Smooth muscle cell (in vitro differentiated cells): Measurements from ENCODE around the gene RGMA. TPM values are rescaled to one million over a fixed set of nuclear protein-coding genes. Genes with fewer than 3 reads are reported as not detected.
"Not testable (repeated sequence)": the region's sequence is repeated elsewhere in the genome, so short reads cannot be mapped to it uniquely, and the experiment has no call there.

Experiments
- DNase-seq: peaks from one replicate; lab custom pipeline; 2025; ENCODE audit not compliant: unreplicated experiment; lab: John Stamatoyannopoulos, UW
- H2AFZ ChIP-seq: fragments of 200-600 bp; sonication (generic); 2 replicates; pipeline ENCODE4 v1.6.0; 2016; ENCODE audit warnings: antibody characterized with exemption, low read depth, mild to moderate bottlenecking
- H3F3A ChIP-seq: fragments of 200-600 bp; sonication (generic); 2 replicates; pipeline ENCODE4 v1.6.0; 2017; ENCODE audit warnings: antibody characterized with exemption, low read depth
- H3K27ac ChIP-seq: fragments of 200-600 bp; sonication (generic); 2 replicates; pipeline ENCODE4 v1.5.1; 2016; ENCODE audit warnings: low read depth, mild to moderate bottlenecking
- H3K27me3 ChIP-seq: fragments of 200-600 bp; sonication (generic); 2 replicates; pipeline ENCODE4 v1.6.1; 2016; ENCODE audit warnings: low read depth, mild to moderate bottlenecking
- H3K36me3 ChIP-seq: fragments of 200-600 bp; sonication (generic); 2 replicates; pipeline ENCODE4 v1.5.1; 2016; ENCODE audit warnings: low read depth
- H3K4me1 ChIP-seq: fragments of 200-600 bp; sonication (generic); 2 replicates; pipeline ENCODE4 v1.5.1; 2016; ENCODE audit warnings: low read depth
- H3K4me2 ChIP-seq: fragments of 200-600 bp; sonication (generic); 2 replicates; pipeline ENCODE4 v1.6.0; 2016; ENCODE audit warnings: mild to moderate bottlenecking
- H3K4me3 ChIP-seq: fragments of 200-600 bp; sonication (generic); 2 replicates; pipeline ENCODE4 v1.5.1; 2016; ENCODE audit warnings: mild to moderate bottlenecking
- H3K79me2 ChIP-seq: fragments of 200-600 bp; sonication (generic); 2 replicates; pipeline ENCODE4 v1.6.0; 2016; ENCODE audit warnings: low read depth, mild to moderate bottlenecking
- H3K9ac ChIP-seq: fragments of 200-600 bp; sonication (generic); 2 replicates; pipeline ENCODE4 v1.6.0; 2016; ENCODE audit warnings: low read depth
- H3K9me3 ChIP-seq: fragments of 200-600 bp; sonication (generic); replicated peaks from 2 replicates; pipeline ENCODE4 v1.5.1; 2016; ENCODE audit warnings: low read depth
- H4K20me1 ChIP-seq: fragments of 200-600 bp; sonication (generic); 2 replicates; pipeline ENCODE4 v1.6.0; 2016; ENCODE audit warnings: low read depth
- CTCF ChIP-seq: fragments of 200-600 bp; sonication (generic); IDR thresholded peaks from 2 replicates; pipeline ENCODE4 v1.5.1; 2017; ENCODE audit warnings: borderline replicate concordance, mild to moderate bottlenecking, antibody characterized with exemption; ENCODE audit not compliant: insufficient read depth, poor library complexity, severe bottlenecking
- WGBS: methylation state at CpG from one replicate; pipeline ENCODE4 v1.1.7; 2016; ENCODE audit warnings: low lambda C conversion rate; 5-methylcytosine and 5-hydroxymethylcytosine counted together
- polyA plus RNA-seq: library from polyadenylated mRNA; unstranded; fragments of >200 nt; fragmentation: Nextera tagmentation; extraction: Ambion mirVana; gene quantifications from 2 replicates; pipeline ENCODE4 v1.2.1, GENCODE V29; 2016
- total RNA-seq: library from RNA; depleted of rRNA; stranded (reverse); fragments of >200 nt; gene quantifications from 2 replicates; pipeline ENCODE4 v1.2.3, GENCODE V29; 2014

The RGMA gene
- total and polyA plus RNA-seq, 2 experiments from 2014 or later, result 0.04 to 0.35 TPM

GRCh38 chr15:93065641-93066045 is 23.4 kb downstream of the RGMA start:
- H3K79me2 ChIP-seq, result no peaks in the 10 kb centered on the region
- TF ChIP-seq CTCF, result no peak
- no peaks in the 10 kb centered on the region for H3K36me3 ChIP-seq
- no peaks in the 10 kb centered on the region for H3F3A ChIP-seq
- H3K27ac ChIP-seq, result no peak overlapping the region
- DNase-seq, result no peak
- WGBS, result 97% methylated on average over 17 of the region's 23 CpGs
- H3K4me2 ChIP-seq, result no peak overlapping the region
- H3K4me3 ChIP-seq, result no peak overlapping the region
- peaks cover 30% of the 10 kb centered on the region for H3K27me3 ChIP-seq
- H2AFZ ChIP-seq, result no peak overlapping the region
- no peaks in the 10 kb centered on the region for H4K20me1 ChIP-seq
- peaks cover 50% of the 10 kb centered on the region for H3K4me1 ChIP-seq
- H3K9ac ChIP-seq, result no peak overlapping the region
- H3K9me3 ChIP-seq, result no peaks in the 10 kb centered on the region

GRCh38 chr15:93063796-93064690 is 25.0 kb downstream of the RGMA start:
- H3K4me3 ChIP-seq, result no peak overlapping the region
- peaks cover 45% of the 10 kb centered on the region for H3K4me1 ChIP-seq
- no peak overlapping the region for H3K4me2 ChIP-seq
- H3K9me3 ChIP-seq, result no peaks in the 10 kb centered on the region
- DNase-seq, result no peak
- H3K27me3 ChIP-seq, result peaks cover 23% of the 10 kb centered on the region
- no peaks in the 10 kb centered on the region for H3K36me3 ChIP-seq
- H3F3A ChIP-seq, result no peaks in the 10 kb centered on the region
- H2AFZ ChIP-seq, result no peak overlapping the region
- WGBS, result 88% methylated on average over 23 of the region's 23 CpGs
- no peaks in the 10 kb centered on the region for H4K20me1 ChIP-seq
- no peak overlapping the region for H3K27ac ChIP-seq
- no peak for TF ChIP-seq CTCF
- H3K79me2 ChIP-seq, result no peaks in the 10 kb centered on the region
- no peak overlapping the region for H3K9ac ChIP-seq

- 61% methylated on average over 8 of the region's 8 CpGs for WGBS
- no peak for DNase-seq
These were observed 25.7 kb downstream of the RGMA start for GRCh38 chr15:93063262-93063671.

GRCh38 chr15:93062628-93063261 is 26.3 kb downstream of the RGMA start:
- H3K9me3 ChIP-seq, H3K79me2 ChIP-seq, H3K9ac ChIP-seq, DNase-seq, H3F3A ChIP-seq, H4K20me1 ChIP-seq, H3K36me3 ChIP-seq, H3K27ac ChIP-seq, H2AFZ ChIP-seq, H3K4me2 ChIP-seq, H3K4me3 ChIP-seq: not testable (repeated sequence)
- Histone ChIP-seq H3K4me1 (peaks cover 34% of the 10 kb centered on the region), H3K27me3 (peaks cover 22% of the 10 kb centered on the region)
- 53% methylated on average over 12 of the region's 13 CpGs for WGBS

More at GRCh38 chr15:93063262-93063671, 25.7 kb downstream of the RGMA start:
- no peaks in the 10 kb centered on the region for H3K79me2 ChIP-seq
- H3K27ac ChIP-seq, result no peak overlapping the region
- H3K4me2 ChIP-seq, result no peak overlapping the region
- no peak overlapping the region for H2AFZ ChIP-seq
- TF ChIP-seq CTCF, result no peak
- peaks cover 37% of the 10 kb centered on the region for H3K4me1 ChIP-seq
- no peaks in the 10 kb centered on the region for H4K20me1 ChIP-seq
- H3K9me3 ChIP-seq, result no peaks in the 10 kb centered on the region
- H3K9ac ChIP-seq, result no peak overlapping the region
- no peaks in the 10 kb centered on the region for H3F3A ChIP-seq
- H3K36me3 ChIP-seq, result no peaks in the 10 kb centered on the region
- peaks cover 23% of the 10 kb centered on the region for H3K27me3 ChIP-seq
- H3K4me3 ChIP-seq, result no peak overlapping the region
